Umbilical cord (tissue), 2 donors: ENCODE measurements around the gene SLC35B4. TPM values are rescaled to one million over a fixed set of nuclear protein-coding genes. Genes with fewer than 3 reads are reported as not detected.

Experiments
- DNase-seq: peaks from one replicate; pipeline ENCODE4 v3.0.0-alpha.2; 2015; ENCODE audit warnings: low spot score
- total RNA-seq: library from RNA; depleted of rRNA; stranded (reverse); fragments of >200 nt; gene quantifications from one replicate; pipeline ENCODE4 v1.2.3, GENCODE V29; 2014; ENCODE audit warnings: low replicate concordance; ENCODE audit not compliant: insufficient read depth

Gene SLC35B4
- total RNA-seq = 11.3 TPM

GRCh38 chr7:134316539-134317344, at the start of gene SLC35B4:
TSS of gene SLC35B4 (minus strand) at chr7:134316930. CDS start at chr7:134316751, 179 bp downstream.
- peak; percentile 99 for DNase-seq

- no peak for DNase-seq
Measured at GRCh38 chr7:134366481-134366880, 49.8 kb upstream of the SLC35B4 start.

GRCh38 chr7:134365341-134366054, 48.8 kb upstream of the SLC35B4 start:
- no peak for DNase-seq

- no peak for DNase-seq
Measured at GRCh38 chr7:134364619-134365037, 47.9 kb upstream of the SLC35B4 start.

- no peak for DNase-seq
Measured at GRCh38 chr7:134362587-134363483, 46.1 kb upstream of the SLC35B4 start.

GRCh38 chr7:134359787-134360432, 43.2 kb upstream of the SLC35B4 start:
- DNase-seq = peak; percentile 11

GRCh38 chr7:134357486-134357885, 40.8 kb upstream of the SLC35B4 start:
- no peak for DNase-seq

- no peak for DNase-seq
Measured at GRCh38 chr7:134356421-134356936, 39.7 kb upstream of the SLC35B4 start.

- DNase-seq = no peak
Measured at GRCh38 chr7:134355927-134356326, 39.2 kb upstream of the SLC35B4 start.

- DNase-seq = no peak
Measured at GRCh38 chr7:134355004-134355525, 38.3 kb upstream of the SLC35B4 start.

- no peak for DNase-seq
Measured at GRCh38 chr7:134353411-134353810, 36.7 kb upstream of the SLC35B4 start.

- DNase-seq = no peak
Measured at GRCh38 chr7:134351424-134351823, 34.7 kb upstream of the SLC35B4 start.

GRCh38 chr7:134350709-134351108, 34.0 kb upstream of the SLC35B4 start:
- no peak for DNase-seq

- no peak for DNase-seq
Measured at GRCh38 chr7:134347567-134347966, 30.8 kb upstream of the SLC35B4 start.

GRCh38 chr7:134343796-134344195, 27.1 kb upstream of the SLC35B4 start:
- peak; percentile 3 for DNase-seq

GRCh38 chr7:134343136-134343535, 26.4 kb upstream of the SLC35B4 start:
- no peak for DNase-seq

GRCh38 chr7:134339475-134339874, 22.7 kb upstream of the SLC35B4 start:
- DNase-seq = no peak

- no peak for DNase-seq
Measured at GRCh38 chr7:134337980-134338379, 21.2 kb upstream of the SLC35B4 start.

- DNase-seq = no peak
Measured at GRCh38 chr7:134334408-134334807, 17.7 kb upstream of the SLC35B4 start.

- DNase-seq = no peak
Measured at GRCh38 chr7:134333943-134334342, 17.2 kb upstream of the SLC35B4 start.

GRCh38 chr7:134332892-134333291, 16.2 kb upstream of the SLC35B4 start:
- no peak for DNase-seq
